Dedifferentiated amniotic fluid mesenchymal stem cell (primary cell): ENCODE results near the gene NCK2.

Source experiments
- DNase-seq: peaks from one replicate; pipeline ENCODE4 v3.0.0-alpha.2; 2016; ENCODE audit errors: extremely low spot score

The NCK2 gene

DNA sequence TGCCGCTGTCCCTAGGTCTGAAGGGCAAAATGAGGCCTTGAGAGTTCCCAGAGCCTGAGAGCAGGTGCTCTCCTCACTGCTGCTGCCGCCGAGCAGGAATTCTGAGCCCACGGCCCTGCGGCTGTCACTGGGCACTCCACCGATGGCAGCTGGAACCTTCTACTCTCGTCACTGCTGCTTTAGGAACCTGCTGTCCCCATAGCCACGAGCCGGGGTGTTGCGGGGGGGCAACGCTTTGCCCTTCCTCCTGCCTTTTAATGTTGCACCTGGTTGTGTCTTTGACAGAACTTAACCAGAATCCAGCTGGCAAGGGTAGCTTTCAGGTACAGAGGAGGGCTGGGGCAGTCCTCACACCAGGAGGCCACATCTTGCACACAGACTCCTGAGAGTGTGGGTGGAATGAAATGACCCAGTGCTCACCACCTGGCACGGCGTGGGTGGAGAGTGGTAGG is 32.3 kb downstream of the NCK2 start:
- no peak for DNase-seq

DNA sequence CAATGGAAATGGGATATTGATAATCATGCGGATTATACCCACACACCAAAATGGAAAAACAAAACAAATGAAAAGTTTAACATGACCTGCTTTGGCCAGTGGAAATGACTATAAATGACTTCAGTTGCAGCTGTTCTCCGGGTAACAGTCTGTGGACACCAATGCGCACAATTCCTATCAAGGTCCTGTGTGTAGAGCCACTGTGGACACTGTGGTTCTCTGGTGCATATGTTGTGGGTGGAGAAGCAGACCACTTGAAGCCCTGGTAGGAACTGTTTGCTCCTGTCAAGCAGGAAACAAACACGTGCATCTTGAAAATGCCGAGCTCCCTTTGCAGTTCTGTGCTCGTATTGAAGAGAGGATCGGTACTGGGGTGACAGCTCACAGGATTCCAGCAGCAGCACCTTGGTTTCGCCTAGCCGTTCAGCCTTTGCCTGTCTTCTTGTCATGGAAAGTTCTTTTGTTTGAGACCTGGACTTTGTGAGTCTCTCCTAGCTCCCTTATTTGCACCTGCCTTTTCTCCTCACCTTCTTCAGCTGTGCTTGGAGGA is 32.9 kb downstream of the NCK2 start:
- no peak for DNase-seq

DNA sequence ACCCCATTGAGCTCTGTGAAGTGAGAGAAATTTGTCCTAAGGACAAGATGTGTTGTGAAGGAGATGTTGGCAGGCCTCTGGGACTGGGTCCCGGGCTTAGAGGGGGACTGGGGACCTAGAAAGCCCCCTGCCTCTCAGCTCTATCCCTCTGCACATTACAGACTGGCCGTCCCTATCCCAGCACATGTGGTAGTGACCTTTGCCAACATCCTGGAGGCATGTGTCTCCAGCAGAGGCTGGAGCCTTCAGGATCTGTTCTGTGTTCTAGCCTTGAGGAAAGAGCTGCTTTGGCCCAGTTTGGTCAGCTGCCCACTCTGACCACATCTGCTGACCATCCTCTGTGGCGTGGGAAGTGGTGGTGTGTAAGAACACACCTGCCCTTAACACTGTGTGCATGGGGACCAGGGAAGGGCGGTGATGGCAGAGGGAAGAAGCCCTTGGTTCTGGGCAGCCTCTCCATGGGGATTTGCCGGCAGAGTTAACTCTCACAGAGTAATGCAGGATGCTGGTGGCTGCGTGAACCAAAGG is 33.4 kb downstream of the NCK2 start:
- no peak for DNase-seq

DNA sequence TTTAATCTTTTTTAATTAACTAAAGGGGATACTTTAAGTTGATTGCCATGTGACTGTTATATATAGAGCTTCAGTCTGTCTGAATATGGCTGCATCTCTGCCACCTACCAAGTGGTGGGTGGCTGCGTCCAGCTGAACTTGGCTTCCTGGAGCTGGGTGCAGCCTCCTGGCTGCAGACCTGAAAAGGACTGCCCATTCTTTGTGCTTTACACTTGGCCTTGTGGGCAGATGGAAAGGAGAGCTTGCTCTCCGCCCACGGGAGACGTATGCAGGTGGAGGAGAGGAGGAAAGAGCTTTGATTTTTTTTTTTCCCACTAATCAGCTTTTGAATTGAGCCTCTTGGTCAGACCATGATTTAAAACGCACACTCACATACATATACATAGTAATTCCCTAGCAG is 34.7 kb downstream of the NCK2 start:
- DNase-seq = no peak

DNA sequence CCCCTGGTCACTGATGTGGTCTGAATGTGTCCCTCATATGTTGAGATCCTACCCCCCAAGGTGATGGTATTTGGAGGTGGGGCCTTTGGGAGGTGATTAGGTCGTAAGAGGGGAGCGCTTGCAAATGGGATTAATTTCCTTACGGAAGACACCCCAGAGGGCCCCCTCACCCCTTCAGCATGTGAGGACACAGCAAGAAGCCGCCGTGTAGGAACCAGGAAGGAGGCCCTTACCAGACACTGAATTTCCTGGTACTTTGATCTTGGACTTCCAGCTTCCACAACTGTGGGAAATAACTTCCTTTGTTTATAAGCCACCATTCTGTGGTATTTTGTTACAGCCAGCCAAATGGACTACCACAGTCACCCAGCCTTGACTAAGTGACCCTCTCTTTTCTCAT is 35.9 kb downstream of the NCK2 start:
- no peak for DNase-seq

DNA sequence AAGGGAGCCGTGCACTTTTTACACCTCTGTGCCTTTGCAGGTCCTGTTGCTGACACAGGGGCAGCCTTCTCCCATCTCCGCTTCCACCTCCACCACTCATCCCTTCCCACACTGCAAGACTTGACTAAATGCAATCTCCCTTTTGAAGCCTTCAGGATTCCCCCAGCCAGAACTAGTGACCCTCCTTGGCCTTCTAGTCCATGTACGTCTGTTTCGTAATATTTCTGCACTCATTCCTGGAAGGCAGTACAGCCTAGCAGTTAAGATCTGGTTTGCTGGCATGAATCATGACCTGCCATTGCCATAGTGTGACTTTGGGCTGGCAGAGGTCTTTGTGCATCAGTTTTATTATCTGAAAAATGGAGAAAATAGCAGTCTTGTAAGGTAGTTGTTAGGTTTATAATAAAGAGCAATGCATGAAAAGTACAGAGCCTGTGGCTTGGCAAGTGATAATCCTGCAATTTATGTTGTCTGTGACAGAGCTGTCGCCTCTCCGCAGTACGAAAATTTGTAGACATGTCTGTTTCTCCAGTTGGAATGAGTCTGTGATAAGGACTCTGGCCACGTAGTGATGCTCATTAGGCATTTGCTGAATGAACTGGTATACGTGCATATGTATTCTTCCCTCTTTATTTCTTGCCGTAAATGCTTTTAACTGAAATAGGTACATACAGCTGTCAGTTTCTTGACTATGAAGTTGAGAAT is 36.7 kb downstream of the NCK2 start:
- DNase-seq = no peak

DNA sequence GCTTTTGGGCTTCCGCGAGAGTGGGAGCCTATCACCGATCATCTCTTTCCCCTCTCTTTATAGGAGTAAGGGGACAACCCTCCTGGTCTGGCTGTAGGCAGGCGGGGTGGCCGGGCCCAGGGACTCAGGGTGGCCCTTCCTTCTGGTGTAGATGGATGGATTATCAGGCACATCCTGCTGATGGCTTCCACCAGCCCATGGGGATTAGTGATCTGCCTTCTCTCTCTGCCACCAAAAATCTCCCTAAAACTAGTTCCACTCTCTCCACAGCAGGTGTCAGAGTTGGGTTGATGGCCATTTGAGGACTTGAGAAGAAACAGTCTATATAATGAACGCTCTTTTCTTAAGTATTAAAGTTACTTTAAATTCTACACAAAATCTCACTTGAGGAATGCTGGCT is 37.4 kb downstream of the NCK2 start:
- DNase-seq = no peak

DNA sequence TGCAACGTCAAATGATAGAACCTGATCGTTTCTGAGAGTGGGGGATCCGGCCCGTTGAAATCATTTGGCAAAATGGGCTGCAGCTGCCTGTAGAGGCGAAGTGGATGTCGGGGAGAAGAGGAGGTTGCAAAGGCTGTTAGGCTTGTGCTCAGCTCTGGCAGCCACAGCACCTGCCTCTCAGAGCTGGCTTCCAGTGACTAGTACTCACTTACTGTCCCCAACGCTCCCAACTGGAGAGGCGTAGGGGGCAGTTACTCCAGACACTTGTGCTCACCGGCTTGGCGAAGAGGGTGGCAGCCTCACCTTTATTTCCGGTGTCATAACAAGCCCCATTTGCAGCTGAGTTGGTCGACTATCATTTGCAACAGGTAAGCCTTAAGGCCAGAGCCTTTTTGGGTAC is 37.9 kb downstream of the NCK2 start:
- DNase-seq = no peak

DNA sequence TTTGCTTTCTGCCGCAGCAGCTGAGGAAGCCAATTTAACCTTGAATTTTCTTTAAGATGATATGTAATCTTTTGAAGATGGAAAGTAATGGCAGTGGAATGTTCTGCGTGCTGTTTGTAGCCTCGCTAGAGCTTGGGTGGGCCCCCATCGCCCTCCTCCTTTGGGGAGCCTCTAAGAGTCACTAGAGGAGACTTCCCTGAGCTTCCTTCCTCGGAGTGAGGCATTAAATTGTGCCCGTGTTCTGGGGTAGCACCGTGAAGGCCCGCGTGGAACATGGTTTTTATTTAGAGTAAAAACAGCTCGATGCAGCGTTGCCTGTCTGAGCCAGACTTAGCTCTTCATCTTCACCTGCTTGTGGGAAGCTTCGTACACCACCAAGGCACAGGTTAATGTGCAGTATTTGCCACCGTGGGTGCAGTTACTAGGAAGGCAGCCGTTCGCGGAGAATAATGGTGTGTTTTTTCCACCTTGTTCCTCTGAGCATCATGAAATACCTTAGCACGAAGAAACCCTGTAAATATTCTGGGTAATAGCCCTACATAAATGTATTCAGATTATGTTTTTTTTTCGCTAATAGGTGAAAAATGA is 38.5 kb downstream of the NCK2 start:
- DNase-seq = no peak

DNA sequence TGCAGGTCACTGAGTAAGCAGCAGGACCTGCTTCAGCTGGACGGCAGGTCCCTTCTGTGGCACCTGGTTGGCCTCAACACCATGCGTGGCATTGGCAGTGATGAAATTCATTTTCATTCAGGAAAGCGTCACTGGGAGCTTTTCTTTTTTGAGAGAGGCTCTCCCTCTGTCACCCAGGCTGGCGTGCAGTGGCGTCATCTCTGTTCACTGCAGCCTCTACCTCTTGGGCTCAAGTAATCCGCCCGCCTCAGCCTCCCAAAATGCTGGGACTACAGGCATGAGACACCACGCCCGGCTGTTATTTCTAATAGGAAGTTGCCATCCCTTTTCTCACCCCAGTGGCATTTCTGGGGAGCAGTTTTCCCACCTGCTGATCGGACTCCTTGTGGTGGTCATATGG is 39.3 kb downstream of the NCK2 start:
- DNase-seq = no peak

DNA sequence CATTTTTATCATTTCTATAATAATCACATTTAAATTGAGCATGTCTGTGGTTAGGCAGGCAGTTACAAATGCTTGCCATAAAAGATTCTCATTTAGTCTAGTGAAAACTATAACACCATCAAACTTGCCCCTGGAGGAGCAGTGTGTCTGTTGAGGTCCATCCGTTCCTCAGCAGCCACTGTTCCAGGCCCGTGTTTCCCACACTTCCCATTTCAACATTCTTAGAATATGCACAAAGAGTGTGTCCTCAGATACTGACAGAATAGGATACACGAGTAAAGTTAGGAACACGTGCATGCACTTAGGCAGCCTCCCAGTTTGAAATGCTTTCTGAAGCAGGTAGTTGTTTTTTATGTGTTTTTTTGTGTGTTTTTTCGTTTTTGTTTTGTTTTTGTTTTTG is 39.9 kb downstream of the NCK2 start:
- no peak for DNase-seq

DNA sequence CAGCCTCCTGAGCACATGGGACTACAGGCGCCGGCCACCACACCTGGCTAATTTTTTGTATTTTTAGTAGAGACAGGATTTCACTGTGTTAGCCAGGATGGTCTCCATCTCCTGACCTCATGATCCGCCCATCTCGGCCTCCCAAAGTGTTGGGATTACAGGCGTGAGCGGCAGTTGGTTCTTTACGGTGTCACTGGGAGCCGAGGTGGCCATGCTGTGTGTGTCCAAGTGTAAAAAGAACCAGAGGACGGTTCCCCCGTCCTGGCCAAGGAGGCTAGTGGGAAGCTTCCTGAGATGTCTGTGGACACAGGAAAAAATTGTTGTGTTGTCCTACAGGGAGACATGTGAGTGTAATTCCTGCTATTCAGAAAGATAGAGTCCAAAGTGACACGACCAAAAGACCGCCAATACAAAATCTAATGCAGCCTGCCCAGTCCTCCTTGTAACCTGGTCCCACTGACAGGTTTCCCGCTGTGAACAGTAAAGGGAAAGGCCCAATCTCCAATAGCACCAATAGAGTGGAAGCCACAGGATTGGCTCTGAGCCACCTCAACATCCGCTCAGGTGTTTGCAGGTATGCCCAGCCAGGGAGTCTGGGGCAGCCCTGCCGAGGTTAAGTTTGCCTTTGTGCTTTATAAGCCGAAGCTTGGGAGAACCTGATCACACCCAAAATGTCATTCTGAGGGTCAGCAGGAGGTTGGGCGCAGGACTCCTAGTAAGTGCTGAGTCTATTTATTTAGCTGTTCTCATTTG is 40.6 kb downstream of the NCK2 start:
- no peak for DNase-seq

DNA sequence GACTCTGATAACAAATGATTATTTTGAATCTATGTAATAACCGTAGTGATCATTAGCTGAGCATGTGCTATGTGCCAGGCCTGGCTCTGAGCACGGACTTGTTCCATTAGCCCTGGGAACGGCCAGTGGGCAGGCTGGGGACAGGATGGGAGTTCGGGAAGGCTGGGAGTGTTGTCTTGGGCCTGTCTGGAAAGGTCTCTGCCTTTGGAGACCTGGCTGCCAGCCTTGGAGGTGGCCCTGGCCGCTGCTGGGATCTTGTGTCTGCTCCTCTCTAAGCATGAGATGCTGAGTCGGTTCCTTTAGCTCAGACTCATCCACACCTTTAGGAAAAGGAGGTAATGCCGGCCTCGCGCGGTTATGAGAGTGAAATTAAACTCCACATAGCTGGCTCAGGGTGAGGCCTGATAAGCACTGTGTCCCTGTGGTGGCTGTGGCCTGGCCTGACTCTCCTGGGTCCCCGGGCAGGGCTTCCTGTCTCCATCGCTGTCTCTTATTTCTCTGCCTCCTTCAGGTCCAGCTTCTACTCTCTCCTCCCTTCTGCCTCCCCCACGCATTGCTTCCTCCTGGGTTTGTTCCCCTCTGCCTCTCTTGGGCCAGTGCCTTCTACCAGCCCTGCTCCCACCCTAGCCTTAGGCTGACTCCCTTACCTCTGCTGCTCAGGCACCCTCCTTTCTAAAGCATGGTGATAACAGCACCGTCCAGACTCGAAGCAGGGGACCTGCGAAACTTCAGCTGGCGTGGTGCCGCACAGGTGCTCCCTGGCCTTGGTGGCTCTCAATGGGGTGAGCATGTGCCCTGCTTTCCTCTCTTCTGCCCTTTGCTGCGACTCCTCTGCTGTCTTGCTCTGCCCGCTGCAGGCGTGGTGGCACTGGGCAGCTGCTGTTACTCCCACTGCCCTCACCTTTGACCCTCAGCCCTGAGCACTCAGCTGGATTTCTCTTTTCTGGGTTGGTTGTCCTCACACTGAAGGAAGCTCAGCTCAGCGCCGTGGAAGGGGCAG is 41.8 kb downstream of the NCK2 start:
- DNase-seq = no peak

DNA sequence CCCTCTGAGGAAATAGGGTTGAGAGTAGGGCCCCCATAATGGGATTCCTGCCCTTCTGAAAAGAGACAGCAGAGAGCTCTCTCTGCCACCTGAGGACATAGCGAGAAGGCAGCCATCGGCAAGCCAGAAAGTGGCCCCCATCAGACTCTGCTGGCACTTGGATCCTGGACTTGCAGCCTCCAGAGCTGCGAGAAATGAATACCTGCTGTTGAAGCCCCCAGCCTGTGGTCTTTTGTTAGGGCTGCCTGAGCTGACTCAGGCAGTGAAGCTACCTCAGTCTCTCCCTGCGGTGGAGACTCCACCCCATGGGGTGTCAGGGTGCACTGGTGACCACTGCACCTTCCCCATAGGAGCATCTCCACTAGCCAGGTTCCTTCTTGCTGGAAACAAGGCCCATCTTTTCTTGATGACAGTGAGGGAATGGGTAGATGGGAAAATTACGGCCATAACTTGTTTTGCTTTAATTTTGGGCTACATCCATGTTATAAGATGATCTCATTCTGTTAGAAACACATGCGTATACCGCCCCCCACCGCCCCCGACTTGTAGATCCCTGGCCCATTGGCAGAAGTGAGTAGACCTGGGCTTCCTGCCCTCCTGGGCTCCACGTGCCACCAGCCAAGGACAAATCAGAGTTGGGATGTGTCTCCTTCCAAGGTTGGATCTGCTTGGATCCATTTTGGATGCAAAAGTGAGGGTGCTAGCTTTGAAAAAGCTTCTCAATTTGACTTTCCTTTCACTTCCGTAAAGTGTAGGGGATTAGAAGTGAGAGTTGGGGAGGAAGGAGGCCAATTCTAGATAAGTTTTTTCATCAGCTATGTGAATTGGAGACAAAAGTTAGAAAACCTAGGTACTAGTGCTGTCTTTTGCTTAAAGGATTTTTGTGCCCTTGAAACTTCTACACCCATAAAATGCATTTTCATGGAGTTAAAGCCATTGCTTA is 42.9 kb downstream of the NCK2 start:
- DNase-seq = no peak

DNA sequence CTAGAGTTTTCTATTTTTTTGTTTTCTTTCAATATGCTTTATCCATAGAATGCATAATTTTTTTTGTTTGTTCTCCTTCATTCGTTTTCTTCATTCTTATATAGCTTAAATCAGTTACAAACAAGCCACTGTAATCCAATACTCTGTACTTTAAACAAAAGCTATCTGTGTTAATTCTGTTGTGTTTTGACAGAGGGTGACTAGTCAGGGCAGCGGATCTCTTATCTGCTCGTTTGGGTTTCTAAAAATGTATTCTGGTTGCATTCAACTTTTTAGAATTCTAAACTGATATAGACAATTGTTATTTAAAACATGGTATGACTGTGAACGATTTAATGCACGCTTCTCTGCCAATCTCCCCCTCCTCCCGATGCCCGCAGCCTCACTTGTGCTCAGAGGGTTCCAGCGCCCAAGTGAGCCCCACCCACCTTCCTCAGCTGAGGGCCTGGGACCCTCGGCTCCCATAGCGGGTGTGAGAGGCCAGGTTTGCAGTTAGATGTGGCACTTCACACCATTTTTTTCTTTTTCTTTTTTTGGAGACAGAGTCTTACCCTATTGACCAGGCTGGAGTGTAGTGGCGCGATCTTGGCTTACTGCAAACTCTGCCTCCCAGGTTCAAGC is 44.1 kb downstream of the NCK2 start:
- DNase-seq = no peak

DNA sequence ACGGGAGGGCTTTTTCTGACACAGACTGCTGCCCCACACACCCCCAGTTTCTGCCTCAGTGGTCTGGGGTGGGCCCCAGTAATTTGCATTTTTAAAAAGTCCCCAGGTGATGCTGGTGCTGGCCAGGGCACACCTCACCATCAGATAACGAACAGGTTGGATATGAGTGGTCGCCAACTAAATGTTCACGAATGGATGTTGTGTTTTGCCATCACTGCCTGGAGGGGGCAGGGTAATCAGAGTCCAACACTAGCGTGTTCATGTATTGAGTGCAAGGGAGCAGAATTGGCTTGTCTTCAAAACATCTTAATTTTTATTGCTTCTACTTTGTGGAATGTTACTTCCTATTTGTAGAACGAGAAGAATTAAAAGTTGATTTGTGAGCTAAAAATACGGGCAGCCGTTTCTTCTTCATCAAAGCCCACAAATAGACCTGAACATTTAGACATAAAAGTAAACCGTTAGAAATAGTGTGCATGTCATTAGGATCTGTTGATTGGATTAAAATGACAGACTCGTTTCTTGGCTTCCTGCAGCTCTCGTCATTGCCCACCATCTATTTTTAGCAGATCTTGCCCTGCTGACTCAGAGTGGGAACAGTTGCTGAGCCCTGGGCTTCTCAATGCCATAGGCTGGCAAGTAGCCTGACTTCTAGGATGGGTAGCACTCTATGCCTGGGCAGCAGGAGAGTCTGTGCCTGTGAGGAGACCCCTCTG is 45.2 kb downstream of the NCK2 start:
- peak; percentile 26 for DNase-seq

DNA sequence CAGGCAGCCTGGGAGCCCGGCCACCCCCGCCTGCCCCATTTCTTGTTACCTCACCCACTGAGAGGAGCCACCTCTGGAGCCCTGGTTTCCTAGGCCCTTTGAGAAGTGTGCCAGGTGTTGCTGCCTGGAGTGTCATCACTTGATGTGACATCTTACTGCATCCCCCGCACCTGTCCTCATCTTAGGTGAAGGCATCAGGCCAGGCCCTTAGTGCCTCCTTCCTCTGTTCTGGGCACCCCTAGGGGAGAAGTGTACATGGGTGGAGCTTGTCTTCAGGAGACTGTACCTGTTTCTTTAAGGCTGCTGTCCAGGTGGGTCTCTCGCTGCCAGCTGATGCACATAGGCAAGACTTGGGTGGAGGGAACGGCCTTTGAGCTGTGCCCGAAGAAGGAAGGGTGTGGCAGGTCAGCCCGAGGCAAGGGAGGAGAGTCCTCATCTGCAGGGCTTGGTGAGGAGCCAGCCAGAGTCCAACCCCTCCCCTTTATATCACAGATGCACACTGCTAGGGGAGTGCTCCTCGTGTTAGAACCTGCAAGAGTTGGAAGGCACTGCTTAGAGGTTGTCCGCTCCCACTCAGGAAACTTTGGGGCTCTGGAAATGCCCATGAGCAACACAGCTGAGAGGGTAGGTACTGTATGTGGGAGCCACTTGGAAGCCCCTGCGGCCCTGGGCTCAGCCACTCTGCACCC is 45.9 kb downstream of the NCK2 start:
- DNase-seq = no peak

DNA sequence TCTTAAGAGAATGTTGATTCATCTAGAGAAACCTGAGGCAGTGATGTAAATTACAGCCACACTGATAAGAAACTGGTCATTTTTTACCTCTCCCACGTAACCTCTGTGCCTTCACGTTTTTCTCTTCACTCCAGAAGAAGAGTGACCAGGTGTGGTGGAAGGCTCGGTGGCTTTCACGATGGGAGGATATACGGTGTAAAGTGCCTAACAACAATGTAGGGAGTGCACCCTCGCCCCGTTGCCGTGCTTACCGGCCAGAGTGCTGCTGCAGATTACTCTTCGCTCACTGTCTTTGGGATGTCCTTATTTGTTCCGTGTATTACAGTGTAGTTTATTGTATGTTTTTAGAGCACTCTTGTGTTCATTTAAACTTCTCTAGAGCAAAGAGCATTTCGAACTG is 46.5 kb downstream of the NCK2 start:
- no peak for DNase-seq

DNA sequence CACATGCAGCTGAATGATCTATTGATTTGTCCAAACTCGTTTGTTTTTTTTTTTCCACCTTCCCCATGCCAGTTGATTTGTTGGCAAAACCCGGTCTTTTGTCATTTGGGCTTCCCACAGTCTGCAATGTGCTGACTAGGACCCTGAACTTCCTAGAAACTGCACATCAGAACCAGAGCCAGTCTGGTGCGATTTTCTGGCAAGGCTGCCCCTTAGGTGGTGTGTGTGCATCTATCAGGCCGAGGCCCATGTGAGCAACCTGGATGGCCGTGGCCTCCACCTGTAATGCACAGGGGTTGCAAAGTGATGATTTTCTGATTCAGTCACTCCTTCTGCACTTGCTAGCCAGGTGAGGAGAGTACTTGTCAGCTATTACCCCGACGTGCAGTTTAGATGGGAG is 47.8 kb downstream of the NCK2 start:
- DNase-seq = no peak
